ENCODE results near the gene MSI2.

Gene MSI2

GRCh38 chr17:57515662-57516211, 259.4 kb downstream of the MSI2 start:
- DNase-seq = peak; percentile 82

- DNase-seq = no peak
Observed at GRCh38 chr17:57516290-57517230, 260.2 kb downstream of the MSI2 start.

- no peak for DNase-seq
Observed at GRCh38 chr17:57517273-57517631, 260.9 kb downstream of the MSI2 start.

GRCh38 chr17:57517632-57518456, 261.5 kb downstream of the MSI2 start:
- peak; percentile 91 for DNase-seq

GRCh38 chr17:57518587-57519581, 262.6 kb downstream of the MSI2 start:
- peak; percentile 99 for DNase-seq

GRCh38 chr17:57519800-57520199, 263.5 kb downstream of the MSI2 start:
- DNase-seq = no peak

GRCh38 chr17:57521606-57522005, 265.3 kb downstream of the MSI2 start:
- no peak for DNase-seq

- DNase-seq = no peak
Observed at GRCh38 chr17:57522042-57523005, 266.0 kb downstream of the MSI2 start.

- DNase-seq = peak; percentile 64
Observed at GRCh38 chr17:57523926-57524632, 267.8 kb downstream of the MSI2 start.

- DNase-seq = no peak
Observed at GRCh38 chr17:57524839-57525568, 268.7 kb downstream of the MSI2 start.

- no peak for DNase-seq
Observed at GRCh38 chr17:57527221-57528057, 271.1 kb downstream of the MSI2 start.

- DNase-seq = no peak
Observed at GRCh38 chr17:57528058-57528451, 271.7 kb downstream of the MSI2 start.

- no peak for DNase-seq
Observed at GRCh38 chr17:57530026-57530425, 273.7 kb downstream of the MSI2 start.

GRCh38 chr17:57530508-57530907, 274.2 kb downstream of the MSI2 start:
- DNase-seq = no peak

- DNase-seq = no peak
Observed at GRCh38 chr17:57531078-57531477, 274.8 kb downstream of the MSI2 start.

- DNase-seq = no peak
Observed at GRCh38 chr17:57531648-57532504, 275.6 kb downstream of the MSI2 start.

GRCh38 chr17:57532556-57532955, 276.2 kb downstream of the MSI2 start:
- DNase-seq = no peak

- DNase-seq = no peak
Observed at GRCh38 chr17:57532966-57533365, 276.6 kb downstream of the MSI2 start.

Measured in NCI-H1694 treated with DMSO at 0.1 percent for 48 hours (cell line).